HG03342 (cell line): ENCODE results near the gene NCOA1.
"Not testable (repeated sequence)": the region's sequence is repeated elsewhere in the genome, so short reads cannot be mapped to it uniquely, and the experiment has no call there.

Experiments
- ATAC-seq: cut with Tn5 transposase; IDR thresholded peaks from one replicate; pipeline ENCODE4 v1.9.1; 2021; ENCODE audit warnings: mild to moderate bottlenecking, moderate library complexity; ENCODE audit not compliant: unreplicated experiment

NCOA1 gene

DNA sequence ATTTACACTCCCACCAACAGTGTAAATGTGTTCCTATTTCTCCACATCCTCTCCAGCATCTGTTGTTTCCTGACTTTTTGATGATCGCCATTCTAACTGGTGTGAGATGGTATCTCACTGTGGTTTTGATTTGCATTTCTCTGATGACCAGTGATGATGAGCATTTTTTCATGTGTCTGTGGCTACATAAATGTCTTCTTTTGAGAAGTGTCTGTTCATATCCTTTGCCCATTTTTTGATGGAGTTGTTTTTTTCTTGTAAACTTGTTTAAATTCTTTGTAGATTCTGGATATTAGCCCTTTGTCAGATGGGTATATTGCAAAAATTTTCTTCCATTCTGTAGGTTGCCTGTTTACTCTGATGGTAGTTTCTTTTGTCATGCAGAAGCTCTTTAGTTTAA is 41.0 kb downstream of the NCOA1 start:
- not testable (repeated sequence) for ATAC-seq

GRCh38 chr2:24533574-24533973 is 42.5 kb downstream of the NCOA1 start:
- not testable (repeated sequence) for ATAC-seq

- no peak for ATAC-seq
Measured at GRCh38 chr2:24538720-24539119, 47.7 kb downstream of the NCOA1 start.

GRCh38 chr2:24539258-24539657 is 48.2 kb downstream of the NCOA1 start:
- no peak for ATAC-seq

GRCh38 chr2:24540011-24540477 is 49.0 kb downstream of the NCOA1 start:
- ATAC-seq = no peak

GRCh38 chr2:24541621-24542020 is 50.6 kb downstream of the NCOA1 start:
- no peak for ATAC-seq

DNA sequence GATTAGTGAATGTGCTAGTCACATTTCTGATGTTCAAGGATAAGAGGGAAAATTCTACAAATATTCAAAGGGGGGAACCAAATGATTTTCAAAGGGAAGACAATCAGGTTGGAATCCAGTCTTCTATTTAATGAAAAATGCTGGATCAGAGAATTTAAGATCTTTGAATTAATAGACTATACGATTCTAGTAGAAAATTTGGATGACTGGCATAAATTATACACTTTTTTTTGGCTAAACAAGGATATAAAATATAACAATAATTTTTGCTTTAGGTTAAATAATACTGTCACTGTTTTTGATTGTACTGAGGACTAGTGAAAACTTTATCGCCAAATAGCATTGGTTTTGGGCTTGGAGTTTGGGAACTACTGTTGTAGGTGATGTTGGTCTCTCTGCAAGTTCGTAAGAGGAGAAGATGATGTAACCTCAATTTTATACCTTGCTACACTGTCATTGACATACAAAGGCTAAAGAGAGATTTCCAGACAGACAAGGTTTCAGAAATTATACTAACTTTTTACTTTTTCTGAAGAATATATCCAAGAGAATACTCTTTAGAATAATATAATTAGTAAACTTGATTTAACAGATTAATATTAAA is 51.3 kb downstream of the NCOA1 start:
- no peak for ATAC-seq

DNA sequence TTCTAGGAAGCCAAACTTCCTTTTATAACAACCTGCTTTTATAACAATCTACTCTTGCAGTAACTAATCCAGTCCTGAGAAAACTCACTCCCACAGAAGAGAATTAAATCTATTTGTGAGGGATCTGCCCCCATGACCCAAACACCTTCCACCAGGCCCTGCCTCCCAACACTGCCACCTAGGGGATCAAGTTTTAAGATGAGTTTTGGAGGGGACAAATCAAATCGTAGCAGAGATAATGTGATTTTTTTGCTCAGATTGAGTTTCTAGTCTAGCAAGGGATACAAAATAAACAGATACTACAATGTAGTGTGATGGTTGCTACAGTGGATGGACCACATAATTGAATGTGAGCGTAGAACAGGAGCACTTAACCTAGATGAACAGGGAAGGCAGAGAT is 52.2 kb downstream of the NCOA1 start:
- no peak for ATAC-seq

- ATAC-seq = no peak
Measured at GRCh38 chr2:24544456-24545115, 53.5 kb downstream of the NCOA1 start.

DNA sequence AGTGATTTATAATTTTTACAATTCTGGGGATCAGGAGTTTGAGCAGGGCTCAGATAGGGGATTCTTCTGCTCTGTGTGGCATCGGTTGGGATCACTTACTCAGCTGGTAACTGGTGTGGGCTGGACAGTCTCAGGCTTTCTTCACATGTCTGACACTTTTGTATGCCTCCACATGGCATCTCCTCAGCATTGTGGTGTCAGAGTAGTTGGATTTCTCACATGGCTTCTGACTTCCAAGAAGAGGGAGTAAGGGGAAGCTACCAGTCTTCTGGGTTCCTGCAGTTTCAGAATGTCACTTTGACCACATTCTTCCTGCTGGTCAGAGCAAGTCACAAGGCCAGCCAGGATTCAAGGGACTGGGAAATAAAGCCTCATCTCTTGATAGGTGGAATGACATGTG is 55.6 kb downstream of the NCOA1 start:
- ATAC-seq = no peak

DNA sequence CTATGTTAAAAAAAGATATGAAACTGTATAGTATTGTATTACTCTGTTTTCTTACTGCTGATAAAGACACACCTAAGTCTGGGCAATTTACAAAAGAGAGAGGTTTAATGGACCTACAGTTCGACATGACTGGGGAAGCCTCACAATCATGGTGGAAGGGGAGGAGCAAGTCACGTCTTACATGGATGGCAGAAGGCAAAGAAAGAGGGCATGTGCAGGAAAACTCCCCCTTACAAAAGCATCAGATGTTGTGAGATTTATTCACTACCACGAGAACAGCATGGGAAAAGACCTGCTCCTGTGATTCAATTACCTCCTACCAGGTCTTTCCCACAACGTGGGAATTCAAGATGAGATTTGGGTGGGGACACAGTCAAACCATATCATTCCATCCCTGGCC is 57.0 kb downstream of the NCOA1 start:
- no peak for ATAC-seq

GRCh38 chr2:24550301-24550700 is 59.2 kb downstream of the NCOA1 start:
- not testable (repeated sequence) for ATAC-seq

DNA sequence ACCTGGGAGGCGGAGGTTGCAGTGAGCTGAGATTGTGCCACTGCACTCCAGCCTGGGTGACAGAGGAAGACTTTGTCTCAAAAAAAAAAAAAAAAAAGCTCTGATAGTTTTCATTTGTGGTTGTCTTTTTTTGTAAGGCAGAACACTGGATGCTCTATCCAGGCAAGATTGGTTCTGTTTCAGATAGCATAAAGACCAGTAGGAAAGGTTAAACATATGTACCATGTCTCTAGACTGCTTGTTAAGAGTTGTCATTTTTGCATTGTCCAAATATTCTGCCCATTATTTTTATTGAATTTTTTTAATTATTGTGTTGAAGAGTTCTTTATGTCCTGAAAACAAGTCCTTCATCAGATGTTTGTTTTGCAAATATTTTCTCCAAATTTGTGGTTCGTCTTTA is 60.0 kb downstream of the NCOA1 start:
- no peak for ATAC-seq

GRCh38 chr2:24552836-24553235 is 61.8 kb downstream of the NCOA1 start:
- no peak for ATAC-seq

DNA sequence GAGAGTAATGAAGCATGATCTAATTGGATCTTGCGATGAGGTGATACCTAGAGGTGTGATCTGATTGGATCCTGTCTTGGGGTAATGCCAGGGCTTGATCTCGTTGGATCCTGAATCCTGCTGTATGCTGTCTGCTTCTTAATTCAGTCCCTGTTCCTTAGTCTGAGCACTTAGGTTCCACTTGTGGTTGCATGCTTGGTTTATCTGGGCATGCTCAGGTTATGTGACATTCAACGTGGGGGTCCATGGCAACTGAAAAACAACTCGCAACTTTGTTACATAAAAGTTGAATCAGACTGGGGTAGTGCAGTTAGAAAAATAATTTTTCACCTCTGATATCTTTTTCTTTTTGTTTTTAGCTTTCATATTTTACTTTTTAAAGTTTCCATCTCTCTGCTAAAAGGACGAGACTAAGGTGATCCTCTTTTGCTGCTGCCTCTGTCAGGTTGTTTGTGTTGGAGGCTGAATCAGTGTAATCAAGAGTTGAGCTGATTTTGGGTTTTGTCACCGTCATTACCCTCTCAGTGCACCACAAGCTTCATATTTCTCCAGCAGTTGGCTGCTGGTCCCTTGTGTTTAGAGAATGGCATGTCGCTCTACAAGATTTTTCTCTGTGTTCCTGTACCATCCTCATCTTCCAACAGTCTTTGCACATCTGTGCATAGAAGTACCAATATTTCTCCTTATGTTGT is 67.9 kb downstream of the NCOA1 start:
- ATAC-seq = no peak

GRCh38 chr2:24559473-24560113 is 68.5 kb downstream of the NCOA1 start:
- no peak for ATAC-seq

- ATAC-seq = no peak
Measured at GRCh38 chr2:24565537-24565936, 74.5 kb downstream of the NCOA1 start.

- no peak for ATAC-seq
Measured at GRCh38 chr2:24566209-24566608, 75.2 kb downstream of the NCOA1 start.

- no peak for ATAC-seq
Measured at GRCh38 chr2:24566630-24567029, 75.6 kb downstream of the NCOA1 start.

- no peak for ATAC-seq
Measured at GRCh38 chr2:24568551-24568950, 77.5 kb downstream of the NCOA1 start.

GRCh38 chr2:24569565-24569964 is 78.5 kb downstream of the NCOA1 start:
- ATAC-seq = not testable (repeated sequence)

- ATAC-seq = no peak
Measured at GRCh38 chr2:24570225-24570624, 79.2 kb downstream of the NCOA1 start.
